HUES64 (cell line): Measurements from ENCODE around the gene CCDC60. TPM values are rescaled to one million over a fixed set of nuclear protein-coding genes. Genes with fewer than 3 reads are reported as not detected.
A peak's percentile ranks its signal among the peaks of the same experiment; 100 is the strongest.

Source experiments
- H3K27ac ChIP-seq: 2 replicates; pipeline ENCODE4 v1.7.0; 2013; ENCODE audit warnings: low read depth, low read length, inconsistent platforms
- H3K27me3 ChIP-seq: 2 replicates; pipeline ENCODE4 v1.6.1; 2013; ENCODE audit warnings: mild to moderate bottlenecking, low read length; ENCODE audit not compliant: insufficient read depth
- H3K36me3 ChIP-seq: 2 replicates; pipeline ENCODE4 v1.6.1; 2013; ENCODE audit warnings: mild to moderate bottlenecking, low read length; ENCODE audit not compliant: insufficient read depth
- H3K4me1 ChIP-seq: 2 replicates; pipeline ENCODE4 v1.6.1; 2013; ENCODE audit warnings: mild to moderate bottlenecking, low read length, moderate library complexity; ENCODE audit not compliant: insufficient read depth
- H3K4me3 ChIP-seq: 2 replicates; pipeline ENCODE4 v1.5.1; 2013; ENCODE audit warnings: mild to moderate bottlenecking, low read length, moderate library complexity
- H3K9ac ChIP-seq: 2 replicates; pipeline ENCODE4 v1.6.1; 2013; ENCODE audit warnings: mild to moderate bottlenecking, low read depth, low read length
- H3K9me3 ChIP-seq: 2 replicates; pipeline ENCODE4 v1.6.1; 2013; ENCODE audit warnings: low read depth, low read length; ENCODE audit not compliant: insufficient read depth
- WGBS: fragments of 150-250, 120-280 bp; methylation state at CpG from one replicate; pipeline ENCODE4 v1.1.7; 2013; ENCODE audit warnings: missing lambda C conversion rate; 5-methylcytosine and 5-hydroxymethylcytosine counted together
- polyA plus RNA-seq, 2 experiments: library from polyadenylated mRNA; stranded (reverse); fragments of 50-300 nt; gene quantifications; one replicate each; pipeline ENCODE4 v1.2.3, GENCODE V29; 2013

Gene CCDC60
- 0.75 TPM for polyA plus RNA-seq (2013, experiment 1 of 2)
- polyA plus RNA-seq (2013, experiment 2 of 2): 0.89 TPM

GRCh38 chr12:119334430-119335170, at the start of gene CCDC60:
TSS of gene CCDC60 (plus strand) at chr12:119334729. CDS start at chr12:119335177, 448 bp downstream.
- Histone ChIP-seq H3K9me3 (no peaks in the 10 kb centered on the region), H3K9ac (no peak within 1 kb of the TSS), H3K4me3 (peak within 1 kb of the TSS; percentile 32), H3K27me3 (peaks cover 70% of the 10 kb centered on the region), H3K36me3 (no peaks in the 10 kb centered on the region), H3K27ac (no peak within 1 kb of the TSS), H3K4me1 (peaks cover 10% of the 10 kb centered on the region; the same call in 1 of the 2 replicates)
- WGBS: 14% methylated on average over 25 of the region's 26 CpGs

- WGBS: 91% methylated on average over 11 of the region's 11 CpGs
- H3K4me3 ChIP-seq: no peak overlapping the region
- no peaks in the 10 kb centered on the region for H3K9me3 ChIP-seq
Observed at GRCh38 chr12:119288576-119288975, 46.0 kb upstream of the CCDC60 start.

GRCh38 chr12:119292893-119293630, 41.5 kb upstream of the CCDC60 start:
- WGBS: 90% methylated on average over 6 of the region's 6 CpGs
- no peaks in the 10 kb centered on the region for H3K27me3 ChIP-seq

More at GRCh38 chr12:119288576-119288975, 46.0 kb upstream of the CCDC60 start:
- Histone ChIP-seq H3K36me3 (no peaks in the 10 kb centered on the region), H3K27ac (no peak overlapping the region), H3K9ac (no peak overlapping the region), H3K4me1 (no peaks in the 10 kb centered on the region), H3K27me3 (no peaks in the 10 kb centered on the region)

GRCh38 chr12:119294211-119294610, 40.3 kb upstream of the CCDC60 start:
- WGBS: 89% methylated on average over 5 of the region's 5 CpGs
- Histone ChIP-seq H3K27ac (no peak overlapping the region), H3K9me3 (no peaks in the 10 kb centered on the region), H3K9ac (no peak overlapping the region), H3K27me3 (no peaks in the 10 kb centered on the region), H3K36me3 (no peaks in the 10 kb centered on the region), H3K4me1 (no peaks in the 10 kb centered on the region), H3K4me3 (no peak overlapping the region)

More at GRCh38 chr12:119292893-119293630, 41.5 kb upstream of the CCDC60 start:
- no peaks in the 10 kb centered on the region for H3K36me3 ChIP-seq
- H3K9ac ChIP-seq: no peak overlapping the region
- H3K27ac ChIP-seq: no peak overlapping the region
- no peak overlapping the region for H3K4me3 ChIP-seq
- no peaks in the 10 kb centered on the region for H3K9me3 ChIP-seq
- no peaks in the 10 kb centered on the region for H3K4me1 ChIP-seq

- Histone ChIP-seq H3K36me3 (no peaks in the 10 kb centered on the region), H3K9me3 (no peaks in the 10 kb centered on the region), H3K4me3 (no peak overlapping the region), H3K4me1 (no peaks in the 10 kb centered on the region), H3K27ac (no peak overlapping the region), H3K9ac (no peak overlapping the region), H3K27me3 (no peaks in the 10 kb centered on the region)
- 90% methylated on average over 1 of the region's 2 CpGs for WGBS
Observed at GRCh38 chr12:119296535-119296934, 38.0 kb upstream of the CCDC60 start.

GRCh38 chr12:119299130-119299529, 35.4 kb upstream of the CCDC60 start:
- H3K36me3 ChIP-seq: no peaks in the 10 kb centered on the region
- no peaks in the 10 kb centered on the region for H3K27me3 ChIP-seq
- H3K27ac ChIP-seq: no peak overlapping the region
- no peak overlapping the region for H3K4me3 ChIP-seq
- H3K9ac ChIP-seq: no peak overlapping the region
- peaks cover 5% of the 10 kb centered on the region; the same call in 1 of the 2 replicates for H3K4me1 ChIP-seq
- no peaks in the 10 kb centered on the region for H3K9me3 ChIP-seq

- Histone ChIP-seq H3K4me1 (peaks cover 5% of the 10 kb centered on the region; the same call in 1 of the 2 replicates), H3K27me3 (no peaks in the 10 kb centered on the region), H3K27ac (no peak overlapping the region), H3K9me3 (no peaks in the 10 kb centered on the region), H3K9ac (no peak overlapping the region), H3K36me3 (no peaks in the 10 kb centered on the region), H3K4me3 (no peak overlapping the region)
- 95% methylated on average over 9 of the region's 9 CpGs for WGBS
Observed at GRCh38 chr12:119301379-119301778, 33.1 kb upstream of the CCDC60 start.

- no peaks in the 10 kb centered on the region for H3K9me3 ChIP-seq
- H3K4me1 ChIP-seq: peaks cover 5% of the 10 kb centered on the region; the same call in 1 of the 2 replicates
- no peaks in the 10 kb centered on the region for H3K27me3 ChIP-seq
- no peaks in the 10 kb centered on the region for H3K36me3 ChIP-seq
- H3K4me3 ChIP-seq: no peak overlapping the region
- H3K9ac ChIP-seq: no peak overlapping the region
- WGBS: 74% methylated on average over 7 of the region's 7 CpGs
- no peak overlapping the region; the same call in 1 of the 2 replicates for H3K27ac ChIP-seq
Observed at GRCh38 chr12:119302451-119303080, 32.0 kb upstream of the CCDC60 start.

- no peaks in the 10 kb centered on the region for H3K9me3 ChIP-seq
- peaks cover 11% of the 10 kb centered on the region for H3K4me1 ChIP-seq
- 68% methylated on average over 4 of the region's 6 CpGs for WGBS
- H3K9ac ChIP-seq: no peak overlapping the region
- H3K4me3 ChIP-seq: no peak overlapping the region
- H3K27me3 ChIP-seq: no peaks in the 10 kb centered on the region
- H3K27ac ChIP-seq: no peak overlapping the region
- H3K36me3 ChIP-seq: no peaks in the 10 kb centered on the region
Observed at GRCh38 chr12:119306593-119306992, 27.9 kb upstream of the CCDC60 start.

- Histone ChIP-seq H3K9me3 (no peaks in the 10 kb centered on the region), H3K27me3 (no peaks in the 10 kb centered on the region), H3K9ac (no peak overlapping the region), H3K36me3 (no peaks in the 10 kb centered on the region), H3K4me3 (no peak overlapping the region), H3K4me1 (peaks cover 6% of the 10 kb centered on the region), H3K27ac (no peak overlapping the region)
- WGBS: 87% methylated on average over 2 of the region's 2 CpGs
Observed at GRCh38 chr12:119307747-119308146, 26.8 kb upstream of the CCDC60 start.
